ENCODE measurements around the gene NTM.

Gene NTM

DNA sequence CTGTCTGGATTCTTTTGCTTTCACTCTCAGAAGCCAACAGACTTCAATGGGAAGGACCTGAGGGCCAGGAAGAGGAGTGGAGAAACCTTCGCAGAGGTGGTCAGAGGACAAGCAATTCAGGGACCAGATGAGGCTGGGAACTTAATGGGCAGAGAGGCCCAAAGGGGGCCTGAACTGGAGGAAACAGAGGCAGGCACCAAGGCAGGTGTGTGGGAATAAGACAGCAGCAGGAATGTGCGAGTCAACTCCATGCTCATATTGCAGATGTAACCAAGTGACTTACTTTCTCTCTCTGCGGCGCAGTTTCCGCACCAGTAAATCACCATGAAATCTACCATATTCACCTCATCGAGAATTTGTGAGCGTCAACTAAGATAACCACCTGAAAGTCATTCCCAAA, 669.1 kb downstream of the NTM start:
- DNase-seq (ENCODE audit: low read depth), result no peak
- no peak overlapping the region for H3K4me3 ChIP-seq (ENCODE audit: low read depth, low read length)
- TF ChIP-seq, protein P1, sequence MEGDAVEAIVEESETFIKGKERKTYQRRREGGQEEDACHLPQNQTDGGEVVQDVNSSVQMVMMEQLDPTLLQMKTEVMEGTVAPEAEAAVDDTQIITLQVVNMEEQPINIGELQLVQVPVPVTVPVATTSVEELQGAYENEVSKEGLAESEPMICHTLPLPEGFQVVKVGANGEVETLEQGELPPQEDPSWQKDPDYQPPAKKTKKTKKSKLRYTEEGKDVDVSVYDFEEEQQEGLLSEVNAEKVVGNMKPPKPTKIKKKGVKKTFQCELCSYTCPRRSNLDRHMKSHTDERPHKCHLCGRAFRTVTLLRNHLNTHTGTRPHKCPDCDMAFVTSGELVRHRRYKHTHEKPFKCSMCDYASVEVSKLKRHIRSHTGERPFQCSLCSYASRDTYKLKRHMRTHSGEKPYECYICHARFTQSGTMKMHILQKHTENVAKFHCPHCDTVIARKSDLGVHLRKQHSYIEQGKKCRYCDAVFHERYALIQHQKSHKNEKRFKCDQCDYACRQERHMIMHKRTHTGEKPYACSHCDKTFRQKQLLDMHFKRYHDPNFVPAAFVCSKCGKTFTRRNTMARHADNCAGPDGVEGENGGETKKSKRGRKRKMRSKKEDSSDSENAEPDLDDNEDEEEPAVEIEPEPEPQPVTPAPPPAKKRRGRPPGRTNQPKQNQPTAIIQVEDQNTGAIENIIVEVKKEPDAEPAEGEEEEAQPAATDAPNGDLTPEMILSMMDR (IDR thresholded peaks at IDR 0.05; ENCODE audit: control insufficient read depth, extremely low read depth, insufficient read depth), result no peak

DNA sequence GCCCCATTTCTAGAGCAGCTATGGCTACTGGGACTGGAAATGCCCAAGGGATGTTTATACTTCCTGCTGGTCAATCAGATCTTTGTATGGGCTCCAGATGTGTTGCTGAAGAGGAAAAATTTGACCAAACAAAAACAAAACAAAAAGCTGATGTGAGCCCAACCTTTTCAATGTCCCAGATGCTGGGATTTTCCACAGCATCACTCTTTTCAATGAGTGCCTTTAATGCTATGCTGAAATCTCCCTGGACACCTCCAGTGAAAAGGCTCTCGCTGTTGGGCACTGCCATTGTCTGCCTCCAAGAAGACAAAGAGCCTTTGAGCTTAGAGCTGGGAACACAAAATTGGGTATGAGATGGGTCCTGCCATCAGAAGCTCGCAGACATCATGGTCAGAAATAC, 671.9 kb downstream of the NTM start:
- TF ChIP-seq, protein P1 (IDR thresholded peaks at IDR 0.05; ENCODE audit: control insufficient read depth, extremely low read depth, insufficient read depth), result no peak
- no peak for DNase-seq (ENCODE audit: low read depth)

DNA sequence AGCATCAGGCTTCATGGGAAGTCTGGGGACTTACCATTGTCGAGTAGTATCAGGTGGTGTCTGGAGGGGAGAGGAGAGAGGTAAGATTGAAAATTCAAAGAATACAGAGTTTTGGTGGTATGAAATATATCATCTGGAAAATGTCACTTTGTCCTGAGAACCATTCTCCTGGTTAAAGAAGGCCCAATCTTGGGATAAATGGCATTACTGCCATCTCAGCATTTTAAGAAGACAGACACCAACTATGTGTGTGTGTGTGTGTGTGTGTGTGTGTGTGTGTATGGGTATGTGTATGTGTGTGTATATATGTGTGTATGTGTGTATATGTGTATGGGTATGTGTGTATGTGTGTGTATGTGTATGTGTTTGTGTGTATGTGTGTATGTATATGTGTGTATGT, 673.3 kb downstream of the NTM start:
- no peak overlapping the region for H3K4me3 ChIP-seq (ENCODE audit: low read depth, low read length)
- TF ChIP-seq, protein P1 (IDR thresholded peaks at IDR 0.05; ENCODE audit: control insufficient read depth, extremely low read depth, insufficient read depth), result no peak

More for the DNA sequence above, 671.9 kb downstream of the NTM start:
- H3K4me3 ChIP-seq (ENCODE audit: low read depth, low read length), result no peak overlapping the region

DNA sequence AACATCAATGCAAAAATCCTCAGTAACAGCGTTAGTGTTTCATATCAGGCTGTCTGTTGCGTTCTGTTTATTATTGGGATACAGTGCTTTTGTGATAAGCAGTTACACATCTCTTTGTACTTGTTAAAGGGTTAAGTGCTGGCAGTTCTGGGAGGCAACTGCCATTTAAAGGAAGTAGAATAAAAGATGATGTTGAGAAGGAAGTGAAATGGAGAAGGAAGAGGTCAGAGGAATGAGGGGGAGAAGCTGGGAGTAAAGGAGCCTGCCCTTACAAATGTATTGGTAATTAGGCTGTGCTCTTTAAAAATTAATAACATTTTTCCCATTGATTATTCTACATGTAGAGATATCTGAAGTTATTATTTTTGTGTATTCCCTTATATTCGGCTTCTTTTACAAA, 674.7 kb downstream of the NTM start:
- H3K4me3 ChIP-seq (ENCODE audit: low read depth, low read length), result no peak overlapping the region
- no peak for DNase-seq (ENCODE audit: low read depth)
- TF ChIP-seq, protein P1 (IDR thresholded peaks at IDR 0.05; ENCODE audit: control insufficient read depth, extremely low read depth, insufficient read depth), result no peak

More for the DNA sequence above, 673.3 kb downstream of the NTM start:
- DNase-seq (ENCODE audit: low read depth), result no peak

DNA sequence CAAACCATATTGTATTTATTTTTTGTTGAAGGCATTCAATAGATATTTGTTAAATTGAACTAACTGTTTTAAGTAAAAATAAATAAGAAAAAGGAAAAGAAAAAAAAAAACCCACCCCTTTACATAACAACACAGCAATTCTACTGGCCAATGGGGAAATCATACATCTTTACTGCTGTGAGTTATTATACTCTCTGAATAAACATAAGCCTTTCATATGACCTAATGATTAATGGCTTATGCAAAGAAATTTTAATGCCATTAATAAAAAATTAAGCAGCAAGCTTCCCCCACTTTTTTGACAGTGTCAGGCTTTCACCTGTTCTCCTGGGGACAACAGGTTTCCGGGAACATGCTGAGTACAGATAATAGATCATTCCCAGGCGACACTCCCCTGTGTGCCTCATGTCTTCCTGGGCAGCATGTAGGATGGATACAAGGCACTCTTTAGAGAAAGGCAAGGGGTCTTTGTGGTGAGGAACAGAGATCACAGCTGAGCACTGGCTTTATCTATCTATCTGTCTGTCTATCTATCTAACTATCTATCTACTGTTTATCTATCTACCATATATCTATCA, 676.0 kb downstream of the NTM start:
- TF ChIP-seq, protein P1 (IDR thresholded peaks at IDR 0.05; ENCODE audit: control insufficient read depth, extremely low read depth, insufficient read depth), result no peak
- H3K4me3 ChIP-seq (ENCODE audit: low read depth, low read length), result no peak overlapping the region
- no peak for DNase-seq (ENCODE audit: low read depth)

DNA sequence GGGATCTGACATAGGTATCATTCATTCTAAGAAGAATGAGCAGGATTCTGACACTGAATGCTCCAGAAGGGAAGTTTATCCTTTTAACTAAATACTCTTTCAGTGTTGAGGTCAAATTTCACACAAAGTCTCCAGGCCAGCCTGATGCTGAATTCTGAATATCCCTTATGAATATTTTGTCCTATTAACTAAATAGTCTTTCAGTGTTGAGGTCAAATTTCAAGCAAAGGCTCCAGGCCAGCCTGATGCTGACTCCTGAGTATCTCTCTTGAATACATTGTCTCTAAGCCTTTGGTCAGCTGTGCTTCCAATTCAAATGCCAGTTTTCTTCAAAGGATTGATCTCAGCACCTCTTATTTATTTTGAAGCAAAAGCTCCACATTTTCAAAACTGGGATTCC, 676.8 kb downstream of the NTM start:
- no peak overlapping the region for H3K4me3 ChIP-seq (ENCODE audit: low read depth, low read length)
- DNase-seq (ENCODE audit: low read depth), result no peak
- TF ChIP-seq, protein P1 (IDR thresholded peaks at IDR 0.05; ENCODE audit: control insufficient read depth, extremely low read depth, insufficient read depth), result no peak

DNA sequence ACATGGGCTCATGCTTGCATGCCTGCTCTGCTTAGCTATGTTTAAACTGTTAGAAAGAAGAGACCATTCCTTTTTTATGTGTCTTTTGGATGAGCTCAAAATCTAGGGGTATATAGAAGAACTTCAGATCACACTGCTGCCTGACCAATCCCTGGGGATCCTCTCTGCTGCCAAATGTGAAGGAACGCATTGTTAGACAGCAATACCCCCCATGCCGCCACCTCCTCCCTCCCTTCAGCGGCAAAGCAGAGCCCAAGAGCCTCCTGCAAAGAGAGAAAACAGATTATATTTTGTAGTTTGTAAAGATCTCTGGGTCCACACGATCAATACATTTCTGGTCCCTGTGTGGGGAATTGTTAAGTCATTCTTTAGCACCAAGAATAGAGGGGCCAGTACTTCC, 677.6 kb downstream of the NTM start:
- DNase-seq (ENCODE audit: low read depth), result no peak

More for the DNA sequence above, 677.6 kb downstream of the NTM start:
- no peak overlapping the region for H3K4me3 ChIP-seq (ENCODE audit: low read depth, low read length)
- TF ChIP-seq, protein P1 (IDR thresholded peaks at IDR 0.05; ENCODE audit: control insufficient read depth, extremely low read depth, insufficient read depth), result no peak
